Adrenal gland (tissue), 12 donors: ENCODE measurements around the gene HOXA13. TPM values are rescaled to one million over a fixed set of nuclear protein-coding genes. Genes with fewer than 3 reads are reported as not detected.

Source experiments
- DNase-seq, 7 donors: peaks; one replicate each; pipeline ENCODE4 v3.0.0-alpha.2; 2019 to 2020
- H3K27ac ChIP-seq, 5 donors: fragments of 200-600 bp; sonication (generic) in 4 of 5; 1 replicate in 3 of 5; 2 replicates in 2 of 5; pipeline versions ENCODE4 v1.5.1 to v1.8.0; 2016 to 2020; ENCODE audit warnings: mild to moderate bottlenecking in 1 of 5
- H3K27me3 ChIP-seq: fragments of 200-600 bp; 2 replicates; pipeline ENCODE4 v1.8.0; 2021
- H3K36me3 ChIP-seq, 2 donors: fragments of 200-600 bp; replicated peaks in 1 of 2; 1 replicate in 1 of 2; 2 replicates in 1 of 2; pipeline versions ENCODE4 v1.5.1 to v1.8.0; 2018 to 2022
- H3K4me1 ChIP-seq, 2 donors: fragments of 200-600 bp; replicated peaks in 1 of 2; 1 replicate in 1 of 2; 2 replicates in 1 of 2; pipeline versions ENCODE4 v1.5.1 to v1.8.0; 2018 to 2021
- H3K4me3 ChIP-seq, 4 donors: fragments of 200-600 bp; sonication (generic) in 3 of 4; one replicate each; pipeline ENCODE4 v1.5.1; 2016 to 2018
- H3K9me3 ChIP-seq, 3 donors: fragments of 200-600 bp; sonication (generic) in 1 of 3; replicated peaks in 1 of 3; 1 replicate in 2 of 3; 2 replicates in 1 of 3; pipeline versions ENCODE4 v1.5.1 to v1.8.0; 2016 to 2021
- POLR2A ChIP-seq, 2 donors: fragments of 450-650 bp; IDR thresholded peaks; one replicate each; pipeline ENCODE4 v1.6.1; 2017; ENCODE audit warnings: antibody characterized with exemption in 2 of 2, mild to moderate bottlenecking in 2 of 2, moderate library complexity in 1 of 2
- WGBS, 4 donors: extraction: QIAGEN DNeasy Blood & Tissue Kit in 2 of 4; methylation state at CpG; one replicate each; pipeline versions ENCODE4 v1.1.5 to v1.1.7; 2013 to 2017; 5-methylcytosine and 5-hydroxymethylcytosine counted together
- intact Hi-C, 2 donors: fragments of 100-400 bp; cut with DNase I; formaldehyde crosslinking; loops; one replicate each; pipeline versions ENCODE4 v1.14.1 to v1.15.0; 2022 to 2023
- polyA plus RNA-seq, 3 donors: library from polyadenylated mRNA; stranded (reverse); fragments of 200-250 nt in 2 of 3; fragments of 350-450 nt in 1 of 3; fragmentation: Illumina TruSeq in 1 of 3; extraction: RNeasy Lipid Tissue Mini Kit (QIAGEN cat#74804) in 1 of 3; gene quantifications; one replicate each; pipeline ENCODE4 v1.2.3, GENCODE V29; 2013 to 2014
- total RNA-seq, 9 donors: library from RNA; depleted of rRNA in 4 of 9; stranded (reverse); fragments of >200 nt in 4 of 9; fragments of 120-200 nt in 1 of 9; fragmentation: NEBNext Ultra II Directional in 1 of 9; extraction: Animal tissue kit (Norgen Biotek cat#: 25700) in 1 of 9; gene quantifications; one replicate each; pipeline versions ENCODE4 v1.1.0 to v1.2.4, GENCODE V29; 2013 to 2023
- TF ChIP-seq, protein P1 (sequence below), 6 experiments: fragments of 450-650 bp in 4 of 6; fragments of 200-600 bp in 2 of 6; sonication (generic) in 1 of 6; IDR thresholded peaks; 1 replicate in 5 of 6; 2 replicates in 1 of 6; pipeline versions ENCODE4 v1.5.1 to v1.8.0; 2016 to 2021; ENCODE audit warnings: antibody characterized with exemption in 6 of 6, mild to moderate bottlenecking in 2 of 6, moderate library complexity in 1 of 6
- donor health status: healthy with polysubstance abuse.
- donor health status: Bipolar disorder and iron deficiency.
- donor health status: DM: yes; HTN: yes; CAD: no.
- donor health status: DM: no; HTN: no; CAD: no.
- donor health status: DM: no; HTN: no; CAD: no.
- donor health status: DM: yes; HTN: yes; CAD: no.

Gene HOXA13
- total and polyA plus RNA-seq, 12 donors, result 0.17 to 1.4 (median 0.56) TPM; not detected in 1

DNA sequence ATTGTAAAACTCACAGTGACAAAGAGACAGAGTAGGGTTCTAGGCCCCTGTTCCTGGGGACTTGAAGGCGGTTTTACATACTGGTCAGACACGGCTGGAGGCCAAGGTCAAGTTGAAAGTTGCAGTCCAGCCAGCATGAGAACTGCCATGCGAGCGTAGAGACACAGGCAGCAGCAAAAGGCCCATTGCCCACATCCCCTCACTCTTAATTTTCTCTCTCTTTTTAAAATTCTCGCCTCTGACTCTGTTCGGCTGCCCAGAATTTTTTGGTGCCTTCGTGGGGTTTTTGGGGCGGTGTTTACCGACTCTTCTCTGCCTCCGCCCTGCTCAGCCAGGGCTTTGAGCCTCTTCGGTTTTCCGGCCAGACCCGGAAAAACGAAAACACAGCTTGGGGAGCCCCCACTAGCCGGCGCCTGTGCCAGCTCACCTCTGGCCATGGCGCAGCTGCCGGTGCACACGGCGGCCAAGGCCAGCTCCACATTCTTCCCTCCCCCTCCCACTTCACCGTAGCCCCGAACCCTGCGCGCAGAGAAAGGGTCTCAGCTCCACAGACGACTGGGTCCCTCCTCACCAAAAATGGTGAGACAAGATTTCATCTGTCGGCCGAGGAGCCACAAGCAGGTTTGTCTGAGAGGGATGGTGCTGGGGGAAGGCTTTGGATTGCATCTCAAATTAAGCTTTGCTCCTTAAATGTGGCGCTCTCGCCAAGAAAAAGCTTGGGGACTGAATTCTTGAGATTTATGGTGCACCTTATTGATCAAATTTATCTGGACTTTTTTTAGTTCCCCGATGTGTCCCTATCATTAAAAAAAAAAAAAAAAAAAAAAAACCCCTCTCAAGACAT lies 2.3 kb upstream of the HOXA13 start:
- intact Hi-C loops, result loop anchor here (10.0 kb wide), 2 partner anchors 373 to 813 kb away; no protein-coding TSS in a partner anchor
- Histone ChIP-seq H3K9me3 (no peaks in the 10 kb centered on the region), H3K27ac (no peak overlapping the region), H3K36me3 (no peaks in the 10 kb centered on the region), H3K4me3 (no peak overlapping the region), H3K4me1 (peaks cover 0 to 18% of the 10 kb centered on the region in 2 donors), H3K27me3 (peaks cover 94% of the 10 kb centered on the region)
- WGBS, 4 donors, result 19 to 22% (median 20%) methylated on average over 21 to 30 of the region's 30 CpGs
- DNase-seq, result peak in 3 of 7 donors; percentile 9 to 45 (median 13)
- TF ChIP-seq, protein P1, sequence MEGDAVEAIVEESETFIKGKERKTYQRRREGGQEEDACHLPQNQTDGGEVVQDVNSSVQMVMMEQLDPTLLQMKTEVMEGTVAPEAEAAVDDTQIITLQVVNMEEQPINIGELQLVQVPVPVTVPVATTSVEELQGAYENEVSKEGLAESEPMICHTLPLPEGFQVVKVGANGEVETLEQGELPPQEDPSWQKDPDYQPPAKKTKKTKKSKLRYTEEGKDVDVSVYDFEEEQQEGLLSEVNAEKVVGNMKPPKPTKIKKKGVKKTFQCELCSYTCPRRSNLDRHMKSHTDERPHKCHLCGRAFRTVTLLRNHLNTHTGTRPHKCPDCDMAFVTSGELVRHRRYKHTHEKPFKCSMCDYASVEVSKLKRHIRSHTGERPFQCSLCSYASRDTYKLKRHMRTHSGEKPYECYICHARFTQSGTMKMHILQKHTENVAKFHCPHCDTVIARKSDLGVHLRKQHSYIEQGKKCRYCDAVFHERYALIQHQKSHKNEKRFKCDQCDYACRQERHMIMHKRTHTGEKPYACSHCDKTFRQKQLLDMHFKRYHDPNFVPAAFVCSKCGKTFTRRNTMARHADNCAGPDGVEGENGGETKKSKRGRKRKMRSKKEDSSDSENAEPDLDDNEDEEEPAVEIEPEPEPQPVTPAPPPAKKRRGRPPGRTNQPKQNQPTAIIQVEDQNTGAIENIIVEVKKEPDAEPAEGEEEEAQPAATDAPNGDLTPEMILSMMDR (IDR thresholded peaks at IDR 0.05), result no peak
- no peak for TF ChIP-seq POLR2A (IDR thresholded peaks at IDR 0.05)

DNA sequence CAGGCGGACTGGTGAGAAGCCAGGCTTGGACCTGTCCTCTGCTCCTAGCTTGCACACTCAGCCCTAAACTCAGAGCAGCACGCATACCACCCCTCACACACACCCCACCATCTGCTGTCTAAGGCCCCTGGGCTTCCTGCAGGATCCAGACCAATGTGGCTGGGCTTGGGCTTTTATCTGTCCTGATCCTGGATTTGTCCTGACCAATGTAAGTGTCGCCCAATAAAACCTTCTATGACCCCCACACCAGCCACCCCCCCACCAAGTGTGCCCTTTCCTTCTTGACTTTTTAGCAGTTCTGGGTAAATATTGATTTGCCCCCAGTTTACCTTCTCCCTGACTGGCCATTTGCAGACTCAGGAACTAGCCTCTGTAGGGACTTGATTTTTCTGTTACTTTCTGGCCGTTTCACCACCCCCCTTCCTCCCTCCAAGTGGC lies 1.7 kb upstream of the HOXA13 start:
- 22 to 55% (median 39%) methylated on average over 3 to 4 of the region's 4 CpGs for WGBS, 4 donors
- Histone ChIP-seq H3K4me1 (peaks cover 0 to 19% of the 10 kb centered on the region in 2 donors), H3K27me3 (peaks cover 94% of the 10 kb centered on the region), H3K9me3 (no peaks in the 10 kb centered on the region), H3K36me3 (no peaks in the 10 kb centered on the region), H3K27ac (no peak overlapping the region), H3K4me3 (no peak overlapping the region)
- no peak for DNase-seq
- intact Hi-C loops, result loop anchor here (10.0 kb wide), 2 partner anchors 373 to 813 kb away; no protein-coding TSS in a partner anchor
- TF ChIP-seq, protein P1 (IDR thresholded peaks at IDR 0.05), result no peak
- no peak for TF ChIP-seq POLR2A (IDR thresholded peaks at IDR 0.05)

DNA sequence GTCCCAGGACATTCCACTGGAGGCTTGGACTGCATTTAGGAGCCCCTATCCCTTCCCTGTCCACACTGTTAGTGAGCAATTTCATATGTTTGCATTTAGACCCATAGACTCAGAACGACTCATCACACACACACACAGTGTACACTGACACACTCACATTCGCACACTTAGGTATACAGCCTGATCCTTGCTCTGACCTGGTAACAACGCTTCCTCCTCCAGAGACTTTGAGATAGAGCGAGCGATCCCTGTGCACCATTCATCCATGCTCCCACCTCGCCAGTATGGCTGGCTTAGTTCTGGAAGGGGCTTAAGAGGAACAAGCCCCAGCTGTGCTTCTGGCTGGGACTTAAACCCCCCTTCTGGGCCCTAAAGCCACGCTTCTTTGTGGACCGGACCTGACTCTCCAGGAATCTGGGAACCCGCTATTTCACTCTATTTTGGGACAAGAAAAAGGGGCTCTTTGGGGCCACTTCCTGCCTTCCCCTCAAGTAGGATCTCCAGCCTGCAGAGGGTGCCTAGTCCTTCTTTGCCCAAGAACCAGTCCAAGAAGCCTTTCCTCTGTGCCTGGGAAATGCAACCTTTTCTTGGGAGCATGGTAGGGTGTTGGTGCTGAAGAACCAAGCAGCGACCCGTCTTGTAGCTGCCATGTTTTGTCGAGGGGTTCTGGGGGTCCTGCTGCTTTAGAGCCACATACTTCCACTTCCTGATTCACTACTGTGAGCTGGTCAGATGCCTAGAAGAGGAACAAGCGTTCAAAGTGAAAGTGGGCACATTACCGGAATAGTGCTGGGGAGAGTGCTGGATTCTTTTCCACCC lies 1.1 kb upstream of the HOXA13 start:
- Histone ChIP-seq H3K36me3 (no peaks in the 10 kb centered on the region), H3K4me1 (peaks cover 0 to 23% of the 10 kb centered on the region in 2 donors), H3K27ac (no peak overlapping the region), H3K9me3 (no peaks in the 10 kb centered on the region), H3K27me3 (peaks cover 94% of the 10 kb centered on the region), H3K4me3 (no peak overlapping the region)
- 25 to 32% (median 26%) methylated on average over 11 to 14 of the region's 14 CpGs for WGBS, 4 donors
- intact Hi-C loops, result loop anchor here (10.0 kb wide), 2 partner anchors 374 to 814 kb away; no protein-coding TSS in a partner anchor
- peak in 3 of 7 donors; percentile 11 to 49 (median 18) for DNase-seq
- TF ChIP-seq, protein P1 (IDR thresholded peaks at IDR 0.05), result no peak
- TF ChIP-seq POLR2A (IDR thresholded peaks at IDR 0.05), result no peak
